GM12892 (cell line): ENCODE data around the gene CCNQ.

Source experiments
- DNase-seq: peaks from one replicate; pipeline ENCODE4 v3.0.0; 2011; ENCODE audit not compliant: insufficient read length
- FAIRE-seq: peaks from 2 replicates; lab custom pipeline; 2011; peaks lifted over from hg19 to GRCh38; lab: Jason Lieb, UNC
- POLR2A ChIP-seq: IDR thresholded peaks from 2 replicates; pipeline ENCODE4 v1.6.1; 2011; ENCODE audit warnings: low read depth, low read length, control low read depth
- POLR2AphosphoS5 ChIP-seq: IDR thresholded peaks from 2 replicates; pipeline ENCODE4 v1.6.1; 2011; ENCODE audit warnings: low read depth, low read length, control low read depth
- TAF1 ChIP-seq: IDR thresholded peaks from 2 replicates; pipeline ENCODE4 v1.6.1; 2011; ENCODE audit warnings: low read depth, mild to moderate bottlenecking, control low read depth, low read length, borderline replicate concordance

The CCNQ gene

GRCh38 chrX:153642051-153642654, 43.2 kb upstream of the CCNQ start:
- no peak for FAIRE-seq
- no peak for DNase-seq
- no peak for TF ChIP-seq POLR2AphosphoS5
- no peak for TF ChIP-seq TAF1
- TF ChIP-seq POLR2A: no peak

DNA sequence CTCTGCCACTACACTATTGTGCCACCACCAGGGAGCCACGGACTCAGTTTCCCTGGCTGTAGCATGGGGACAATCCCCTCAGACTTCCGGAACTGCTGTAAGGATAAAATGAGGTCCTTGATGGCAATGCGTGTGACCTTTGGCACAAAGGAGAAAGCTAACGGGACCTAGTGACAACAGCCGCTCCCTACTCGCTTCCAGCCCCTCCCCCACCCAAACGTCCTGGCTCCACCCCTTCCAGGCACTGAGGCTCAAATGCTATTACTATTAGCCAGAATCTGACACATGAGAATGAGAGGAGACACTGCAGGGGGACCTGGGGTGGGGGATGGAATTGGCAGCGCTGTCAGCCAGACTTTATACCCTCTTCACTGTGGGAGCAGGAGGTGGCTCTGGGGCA, 42.7 kb upstream of the CCNQ start:
- FAIRE-seq (no peak), DNase-seq (no peak)
- TF ChIP-seq POLR2AphosphoS5: no peak
- no peak for TF ChIP-seq TAF1
- TF ChIP-seq POLR2A: no peak

GRCh38 chrX:153640736-153641575, 42.0 kb upstream of the CCNQ start:
- DNase-seq (no peak), FAIRE-seq (no peak)
- TF ChIP-seq TAF1 (no peak), POLR2A (no peak), POLR2AphosphoS5 (no peak)

GRCh38 chrX:153640045-153640686, 41.2 kb upstream of the CCNQ start:
- no peak for TF ChIP-seq TAF1
- no peak for TF ChIP-seq POLR2A
- TF ChIP-seq POLR2AphosphoS5: no peak
- FAIRE-seq (no peak), DNase-seq (no peak)

DNA sequence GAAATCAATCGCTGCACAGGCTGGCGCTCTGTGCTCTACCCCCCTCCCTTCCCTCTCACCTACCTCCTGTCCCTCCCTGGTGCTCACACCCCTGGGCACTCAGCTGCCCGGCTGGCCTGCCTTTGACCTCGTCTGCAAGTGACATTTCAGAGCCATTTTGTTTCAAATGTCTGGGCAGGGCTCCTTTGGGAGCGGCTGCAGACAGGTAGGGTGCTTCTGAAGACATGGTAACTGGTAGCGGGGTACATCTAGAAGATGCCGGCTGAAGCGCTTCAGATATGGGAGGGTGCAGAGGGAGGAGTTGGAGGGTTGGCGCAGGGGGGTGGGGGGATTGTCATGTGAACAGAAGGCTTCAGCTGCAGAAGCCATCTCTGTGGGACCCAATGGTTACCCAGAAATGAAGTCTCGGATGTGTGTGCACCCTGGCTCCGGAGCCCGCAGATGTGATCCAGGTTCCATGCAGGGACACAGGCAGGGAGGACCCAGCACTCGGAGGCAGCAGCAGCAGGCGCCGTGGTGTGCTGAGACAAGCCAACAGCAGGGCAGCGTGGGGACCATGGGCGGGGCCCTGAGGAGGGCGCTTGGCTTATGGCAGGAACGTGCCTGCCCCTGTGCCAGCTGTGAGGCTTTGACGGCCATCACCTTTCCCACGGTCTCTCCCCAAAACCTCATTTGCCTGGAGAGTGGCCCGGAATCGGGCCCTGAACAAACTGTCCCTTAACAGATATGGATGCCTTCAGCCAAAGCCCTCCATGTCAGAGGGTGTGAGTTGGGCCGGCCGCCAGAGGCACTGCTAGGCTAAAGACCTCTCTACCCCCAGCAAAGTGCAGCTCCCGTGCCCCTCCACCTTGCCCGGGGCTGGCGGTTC, 40.5 kb upstream of the CCNQ start:
- TF ChIP-seq POLR2A (no peak), TAF1 (no peak), POLR2AphosphoS5 (no peak)
- DNase-seq (no peak), FAIRE-seq (no peak)

DNA sequence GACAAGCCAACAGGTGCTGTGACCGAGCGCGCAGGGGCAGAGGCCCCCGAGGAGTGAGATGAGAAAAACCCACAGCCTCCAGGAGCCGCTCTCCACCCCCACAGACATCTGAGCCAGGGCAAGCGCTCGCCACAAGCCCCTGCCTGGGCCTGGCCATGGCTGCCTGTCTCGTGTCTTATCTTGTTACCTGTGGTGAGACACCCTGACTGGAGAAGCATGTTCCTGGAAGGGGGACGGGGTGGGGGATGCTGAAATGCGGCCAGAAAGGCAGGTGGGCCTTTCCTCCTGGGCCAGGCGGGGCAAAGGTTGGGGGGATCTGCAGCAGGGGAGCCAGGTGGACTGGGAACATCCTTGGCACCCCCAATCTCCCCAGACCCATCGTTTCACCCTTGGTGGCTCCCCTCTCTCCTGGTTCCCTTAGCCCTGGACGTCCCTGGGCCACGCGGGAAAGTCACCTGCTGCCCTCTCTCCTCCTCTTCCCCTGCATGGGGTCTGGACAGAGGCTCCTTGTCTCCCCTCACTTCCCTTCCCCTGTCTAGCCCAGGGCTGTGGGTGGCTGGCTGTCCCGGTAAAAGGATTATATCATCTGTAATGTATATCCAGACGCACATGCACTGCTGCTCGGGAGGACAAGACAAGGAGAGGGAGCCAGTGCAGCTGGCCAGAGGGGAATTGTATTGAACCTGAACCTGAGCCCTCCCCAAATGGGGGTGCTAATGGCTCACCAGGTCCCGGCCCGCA, 39.7 kb upstream of the CCNQ start:
- DNase-seq: no peak
- FAIRE-seq: no peak
- TF ChIP-seq POLR2AphosphoS5: no peak
- TF ChIP-seq POLR2A: no peak
- TF ChIP-seq TAF1: no peak

- no peak for TF ChIP-seq POLR2AphosphoS5
- TF ChIP-seq POLR2A: no peak
- no peak for TF ChIP-seq TAF1
- FAIRE-seq (no peak), DNase-seq (no peak)
Observed at GRCh38 chrX:153638041-153638371, 39.1 kb upstream of the CCNQ start.

DNA sequence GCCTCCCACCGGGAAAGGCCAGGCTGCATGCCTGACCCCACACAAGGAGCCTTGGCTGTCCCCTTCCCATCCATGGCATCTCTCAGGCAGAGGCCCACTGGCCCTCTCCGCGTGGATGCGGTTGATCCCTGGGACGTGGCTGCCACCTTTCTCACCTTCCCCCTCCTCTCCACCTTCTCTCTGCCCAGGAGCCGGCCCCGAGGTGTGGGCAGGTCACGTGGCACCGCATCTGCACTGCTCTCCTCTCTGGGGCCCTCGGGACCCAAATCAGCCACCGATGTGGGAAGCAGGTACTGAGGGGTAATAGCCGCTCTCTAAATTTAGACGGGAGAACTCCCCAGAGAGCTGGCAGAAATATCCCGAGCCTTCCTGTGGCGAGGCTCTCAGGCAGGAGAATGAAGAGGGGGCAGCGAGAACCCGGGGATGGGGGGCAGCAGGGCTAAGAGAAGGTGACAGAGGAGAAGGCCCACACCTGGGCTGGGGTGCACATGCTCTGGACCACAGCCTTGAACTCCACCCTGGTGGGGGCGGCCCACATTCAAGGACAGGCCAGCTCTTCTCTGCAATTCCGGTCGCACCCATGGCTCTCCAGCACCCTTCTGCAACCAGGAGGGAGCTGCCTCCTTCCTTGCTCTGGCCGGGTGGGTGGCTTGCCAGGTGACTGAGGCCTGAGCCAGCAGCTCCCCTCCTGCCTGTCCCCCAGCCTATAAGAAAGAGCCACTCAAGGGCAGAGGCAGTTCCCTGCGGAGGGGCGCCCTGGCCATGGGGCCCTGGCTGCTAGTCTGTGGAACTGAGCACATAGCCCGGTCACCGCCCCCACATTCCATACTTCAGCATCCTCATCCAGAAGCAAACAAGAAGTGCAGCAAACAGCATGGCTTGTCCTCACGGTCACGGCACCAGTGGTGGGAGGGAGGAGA, 38.4 kb upstream of the CCNQ start:
- TF ChIP-seq POLR2AphosphoS5 (no peak), TAF1 (no peak), POLR2A (no peak)
- FAIRE-seq (no peak), DNase-seq (no peak)

DNA sequence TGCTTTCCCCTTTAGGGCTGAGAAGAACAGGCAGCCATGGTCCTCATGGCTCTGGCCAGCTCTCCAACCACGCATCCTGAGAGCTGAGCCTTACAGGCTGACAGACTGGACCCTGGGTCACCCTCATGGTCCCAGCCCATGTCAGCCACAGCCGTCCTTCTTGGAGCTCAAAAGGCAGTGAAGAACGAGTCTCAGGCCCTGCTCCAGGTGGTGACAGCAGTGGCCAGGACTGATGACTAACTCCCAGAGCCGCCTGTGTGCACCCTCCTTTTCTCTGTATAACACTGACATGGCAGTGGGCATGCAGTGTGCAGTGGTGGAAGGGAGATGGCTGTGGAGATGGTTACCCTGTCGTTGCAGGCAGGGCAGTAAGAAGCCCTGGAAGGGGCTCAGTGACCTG, 37.8 kb upstream of the CCNQ start:
- DNase-seq (no peak), FAIRE-seq (no peak)
- TF ChIP-seq TAF1 (no peak), POLR2AphosphoS5 (no peak), POLR2A (no peak)
